ENCODE results near the gene ABHD14A.

GRCh38 chr3:51945031-51945840, 29.6 kb upstream of the ABHD14A start:
- TF ChIP-seq, protein P1, sequence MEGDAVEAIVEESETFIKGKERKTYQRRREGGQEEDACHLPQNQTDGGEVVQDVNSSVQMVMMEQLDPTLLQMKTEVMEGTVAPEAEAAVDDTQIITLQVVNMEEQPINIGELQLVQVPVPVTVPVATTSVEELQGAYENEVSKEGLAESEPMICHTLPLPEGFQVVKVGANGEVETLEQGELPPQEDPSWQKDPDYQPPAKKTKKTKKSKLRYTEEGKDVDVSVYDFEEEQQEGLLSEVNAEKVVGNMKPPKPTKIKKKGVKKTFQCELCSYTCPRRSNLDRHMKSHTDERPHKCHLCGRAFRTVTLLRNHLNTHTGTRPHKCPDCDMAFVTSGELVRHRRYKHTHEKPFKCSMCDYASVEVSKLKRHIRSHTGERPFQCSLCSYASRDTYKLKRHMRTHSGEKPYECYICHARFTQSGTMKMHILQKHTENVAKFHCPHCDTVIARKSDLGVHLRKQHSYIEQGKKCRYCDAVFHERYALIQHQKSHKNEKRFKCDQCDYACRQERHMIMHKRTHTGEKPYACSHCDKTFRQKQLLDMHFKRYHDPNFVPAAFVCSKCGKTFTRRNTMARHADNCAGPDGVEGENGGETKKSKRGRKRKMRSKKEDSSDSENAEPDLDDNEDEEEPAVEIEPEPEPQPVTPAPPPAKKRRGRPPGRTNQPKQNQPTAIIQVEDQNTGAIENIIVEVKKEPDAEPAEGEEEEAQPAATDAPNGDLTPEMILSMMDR (IDR thresholded peaks at IDR 0.05; ENCODE audit: insufficient read depth, low read depth, low read length) = no peak
- TF ChIP-seq EZH2 (IDR thresholded peaks at IDR 0.05; ENCODE audit: insufficient read depth, low read length) = no peak

Measured in astrocyte (in vitro differentiated cells and primary cell).